Ishikawa (cell line): ENCODE measurements around the gene TCF7.

ENCODE experiments used
- CEBPB ChIP-seq: IDR thresholded peaks from 2 replicates; pipeline ENCODE4 v1.6.1; 2012
- EGR1 ChIP-seq: IDR thresholded peaks from 2 replicates; pipeline ENCODE4 v1.6.1; 2012
- EP300 ChIP-seq: IDR thresholded peaks from 2 replicates; pipeline ENCODE4 v1.6.1; 2012; ENCODE audit warnings: borderline replicate concordance
- FOXM1 ChIP-seq: IDR thresholded peaks from 2 replicates; pipeline ENCODE4 v1.6.1; 2012; ENCODE audit warnings: low read depth, borderline replicate concordance
- NFIC ChIP-seq: IDR thresholded peaks from 2 replicates; pipeline ENCODE4 v1.6.1; 2012
- RAD21 ChIP-seq: IDR thresholded peaks from 2 replicates; pipeline ENCODE4 v1.6.1; 2012; ENCODE audit warnings: low read depth
- TAF1 ChIP-seq: IDR thresholded peaks from 2 replicates; pipeline ENCODE4 v1.6.1; 2012; ENCODE audit warnings: low read depth, mild to moderate bottlenecking
- USF1 ChIP-seq: IDR thresholded peaks from 2 replicates; pipeline ENCODE4 v1.6.1; 2012

GRCh38 chr5:134148986-134149539, 34.6 kb downstream of the TCF7 start:
- TF ChIP-seq EP300: no peak
- TF ChIP-seq CEBPB: no peak
- TF ChIP-seq RAD21: no peak
- TF ChIP-seq EGR1: no peak
- no peak for TF ChIP-seq NFIC
- no peak for TF ChIP-seq USF1
- TF ChIP-seq FOXM1: no peak
- TF ChIP-seq TAF1: no peak
